ENCODE data around the gene SPTBN2.

DNA sequence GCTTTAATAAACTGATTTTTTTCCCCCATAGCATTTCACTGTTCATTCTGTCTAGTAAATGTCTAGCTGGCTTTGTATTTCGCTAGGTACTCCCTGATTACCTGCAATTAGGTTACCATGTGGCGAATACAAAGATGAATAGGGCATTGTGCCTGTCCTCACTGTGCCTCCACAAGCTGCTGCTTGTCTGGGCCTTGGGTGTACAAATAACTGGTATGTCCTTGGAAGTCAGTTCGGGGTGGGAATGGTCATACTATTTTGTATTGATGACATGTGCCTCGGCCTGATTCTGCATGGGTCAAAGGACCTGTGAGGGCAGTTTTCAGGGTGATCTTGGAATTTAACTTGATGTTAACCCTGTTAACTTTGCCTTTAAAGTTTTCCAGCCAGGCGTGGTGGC is 79.1 kb downstream of the SPTBN2 start:
- no peak for TF ChIP-seq EP300 (IDR thresholded peaks at IDR 0.05)
- TF ChIP-seq POLR2A (IDR thresholded peaks at IDR 0.05) = no peak
- TF ChIP-seq CTCF (IDR thresholded peaks at IDR 0.05) = no peak

All from tibial nerve (tissue), 4 donors.